NCI-H2081 treated with DMSO at 0.1 percent for 48 hours (cell line): ENCODE results near the gene LRRC43.

ENCODE experiments used
- DNase-seq: peaks from one replicate; lab custom pipeline; 2025; lab: John Stamatoyannopoulos, UW

Gene LRRC43

GRCh38 chr12:122182887-122183587, at the start of gene LRRC43:
Gene LRRC43, plus strand, starts transcription at chr12:122183123. Its CDS starts 22 bp downstream, at chr12:122183145.
- no peak for DNase-seq

- DNase-seq = no peak
These were observed 49.6 kb upstream of the LRRC43 start for GRCh38 chr12:122133192-122133950.

- DNase-seq = no peak
These were observed 47.4 kb upstream of the LRRC43 start for GRCh38 chr12:122135437-122136031.

GRCh38 chr12:122137229-122137628, 45.7 kb upstream of the LRRC43 start:
- no peak for DNase-seq

GRCh38 chr12:122137681-122138080, 45.2 kb upstream of the LRRC43 start:
- DNase-seq = no peak

- no peak for DNase-seq
These were observed 44.7 kb upstream of the LRRC43 start for GRCh38 chr12:122138181-122138580.

GRCh38 chr12:122138616-122139015, 44.3 kb upstream of the LRRC43 start:
- no peak for DNase-seq

GRCh38 chr12:122139266-122139665, 43.7 kb upstream of the LRRC43 start:
- no peak for DNase-seq

- no peak for DNase-seq
These were observed 43.0 kb upstream of the LRRC43 start for GRCh38 chr12:122139941-122140340.

- no peak for DNase-seq
These were observed 42.3 kb upstream of the LRRC43 start for GRCh38 chr12:122140467-122141257.

GRCh38 chr12:122141911-122142725, 40.8 kb upstream of the LRRC43 start:
- DNase-seq = no peak

GRCh38 chr12:122142857-122143256, 40.1 kb upstream of the LRRC43 start:
- DNase-seq = no peak

- no peak for DNase-seq
These were observed 38.0 kb upstream of the LRRC43 start for GRCh38 chr12:122144885-122145284.

- DNase-seq = no peak
These were observed 37.2 kb upstream of the LRRC43 start for GRCh38 chr12:122145505-122146330.

- DNase-seq = no peak
These were observed 35.2 kb upstream of the LRRC43 start for GRCh38 chr12:122147514-122148290.

- DNase-seq = no peak
These were observed 34.3 kb upstream of the LRRC43 start for GRCh38 chr12:122148657-122149056.

GRCh38 chr12:122150127-122150681, 32.7 kb upstream of the LRRC43 start:
- no peak for DNase-seq

- no peak for DNase-seq
These were observed 30.2 kb upstream of the LRRC43 start for GRCh38 chr12:122152754-122153153.

GRCh38 chr12:122155705-122156104, 27.2 kb upstream of the LRRC43 start:
- DNase-seq = no peak
